Muscle of arm (tissue), 12 donors: ENCODE data around the gene APC2. TPM values are rescaled to one million over a fixed set of nuclear protein-coding genes. Genes with fewer than 3 reads are reported as not detected.
"Not testable (repeated sequence)": the region's sequence is repeated elsewhere in the genome, so short reads cannot be mapped to it uniquely, and the experiment has no call there.

ENCODE experiments used
- DNase-seq: peaks from one replicate; pipeline ENCODE4 v3.0.0-alpha.2; 2013
- polyA plus RNA-seq, 12 donors: library from polyadenylated mRNA; unstranded; fragments of 120-200 nt; gene quantifications; one replicate each; pipeline ENCODE4 v1.2.1, GENCODE V29; 2013; ENCODE audit not compliant: insufficient read length in 12 of 12

Gene APC2
- polyA plus RNA-seq, 12 donors = 0.45 to 6.1 (median 0.74) TPM; not detected in 1

- no peak for DNase-seq
These were observed 37.5 kb upstream of the APC2 start for GRCh38 chr19:1412323-1412923.

GRCh38 chr19:1412995-1413800 is 36.7 kb upstream of the APC2 start:
- DNase-seq = no peak

- DNase-seq = no peak
These were observed 33.7 kb upstream of the APC2 start for GRCh38 chr19:1416014-1416841.

DNA sequence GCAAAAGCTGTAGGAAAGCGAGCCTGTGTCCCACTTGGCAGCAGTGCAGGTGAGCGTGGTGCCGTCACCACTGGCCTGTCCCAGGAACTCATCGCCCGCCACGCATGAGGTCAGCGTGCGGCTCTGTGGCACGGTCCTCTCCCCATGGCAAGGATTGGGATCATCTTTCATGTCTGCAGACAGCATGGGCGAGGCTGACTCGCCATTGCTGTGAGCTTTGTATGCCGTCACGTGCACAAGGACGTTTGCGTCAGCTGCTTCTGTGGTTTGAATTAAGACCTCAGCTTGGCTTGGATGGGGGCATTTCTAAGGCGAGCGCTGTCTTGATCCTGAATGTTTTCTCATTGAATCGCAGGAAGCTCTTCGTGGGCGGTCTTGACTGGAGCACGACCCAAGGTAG is 32.8 kb upstream of the APC2 start:
- no peak for DNase-seq

GRCh38 chr19:1417681-1418495 is 32.0 kb upstream of the APC2 start:
- DNase-seq = no peak

DNA sequence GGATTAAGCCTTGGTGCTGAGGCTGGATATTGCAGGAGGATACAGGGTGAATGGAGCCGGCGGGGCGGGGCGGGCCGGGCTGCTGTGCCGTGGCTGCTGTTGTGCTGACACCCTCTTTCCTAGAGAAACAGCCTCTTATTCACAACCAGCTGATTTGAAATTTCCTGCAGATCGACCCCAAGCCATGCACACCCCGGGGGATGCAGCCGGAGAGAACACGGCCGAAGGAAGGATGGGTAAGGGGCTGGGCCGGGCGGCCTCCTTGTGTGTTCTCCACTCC is 31.5 kb upstream of the APC2 start:
- no peak for DNase-seq

DNA sequence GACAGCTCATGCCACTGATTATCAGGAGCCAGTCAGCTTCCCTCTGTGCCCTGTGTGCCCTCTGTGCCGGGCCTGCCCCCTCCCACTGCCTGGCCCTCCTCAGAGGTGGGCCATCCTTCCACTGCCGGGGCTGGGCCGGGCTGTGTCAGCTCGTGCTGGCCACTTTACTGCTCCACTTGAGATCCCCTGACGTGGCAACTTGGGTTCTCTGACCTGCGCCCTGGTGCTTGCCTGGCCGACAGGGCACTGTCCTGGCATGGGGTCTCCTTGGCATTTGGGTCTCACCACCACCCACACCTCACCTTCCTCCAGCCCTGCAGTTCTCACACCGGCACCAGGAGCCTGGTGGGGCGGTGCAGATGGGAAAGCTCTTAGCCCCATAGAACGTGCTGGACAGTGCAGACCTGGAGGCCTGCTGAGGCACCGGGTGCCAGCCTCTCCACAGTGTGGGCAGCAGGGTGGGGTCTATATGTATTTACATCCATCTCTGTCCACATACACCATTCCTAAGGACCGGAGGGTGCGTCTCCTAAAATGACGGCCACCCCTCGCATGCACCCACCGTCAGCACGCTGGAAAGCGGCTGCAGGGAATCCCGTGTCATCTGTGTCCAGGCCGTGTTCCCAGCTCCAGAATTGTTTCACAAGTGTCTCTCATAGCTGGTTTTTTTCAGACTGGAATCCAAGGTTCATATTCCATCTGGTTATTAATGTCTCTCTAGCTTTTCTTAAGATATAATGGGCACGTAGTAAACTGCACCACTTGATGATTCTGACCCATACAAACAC is 30.8 kb upstream of the APC2 start:
- no peak for DNase-seq

- not testable (repeated sequence) for DNase-seq
These were observed 29.8 kb upstream of the APC2 start for GRCh38 chr19:1420085-1420484.

- no peak for DNase-seq
These were observed 29.3 kb upstream of the APC2 start for GRCh38 chr19:1420590-1420989.

GRCh38 chr19:1421218-1421957 is 28.5 kb upstream of the APC2 start:
- no peak for DNase-seq

DNA sequence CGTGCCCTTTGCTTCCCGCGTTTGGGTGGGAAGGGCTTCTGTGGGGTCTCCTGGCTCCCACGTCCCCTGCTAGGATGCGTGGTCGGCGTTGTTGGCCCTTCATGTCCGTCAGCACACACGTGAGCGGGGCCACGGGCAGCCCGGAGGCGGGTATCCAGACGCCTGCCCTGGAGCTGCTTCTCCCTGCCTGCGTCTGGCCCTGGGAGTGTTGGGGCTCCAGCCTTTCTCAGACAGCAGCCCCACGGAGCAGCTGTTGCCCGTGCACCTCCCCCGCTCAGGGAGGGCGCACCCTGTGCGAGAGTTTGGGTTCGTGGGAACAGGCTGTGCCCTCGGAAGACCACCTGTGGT is 28.0 kb upstream of the APC2 start:
- no peak for DNase-seq

- no peak for DNase-seq
These were observed 27.6 kb upstream of the APC2 start for GRCh38 chr19:1422360-1422759.

DNA sequence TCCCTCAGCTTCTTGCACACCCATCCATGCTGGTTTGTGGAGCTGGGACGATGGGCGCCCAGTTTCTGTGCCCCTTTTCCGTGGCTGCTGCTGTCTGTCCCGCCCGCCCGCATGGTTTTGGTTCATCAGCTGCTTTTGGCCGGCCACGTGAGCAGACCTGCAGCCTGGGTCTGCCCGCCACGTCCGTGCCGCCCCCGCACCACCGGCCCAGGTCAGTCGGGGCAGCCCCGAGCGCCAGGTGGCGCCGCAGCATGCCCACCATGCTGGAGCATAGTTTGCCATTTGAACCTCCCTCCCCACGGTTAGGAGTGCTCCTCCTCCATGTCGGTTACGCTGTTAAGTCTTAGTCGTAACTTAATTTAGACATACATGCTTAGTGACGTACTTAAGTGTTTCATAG is 27.0 kb upstream of the APC2 start:
- no peak for DNase-seq

- DNase-seq = no peak
These were observed 26.3 kb upstream of the APC2 start for GRCh38 chr19:1423436-1424191.

GRCh38 chr19:1424192-1424955 is 25.5 kb upstream of the APC2 start:
- no peak for DNase-seq

GRCh38 chr19:1425102-1425837 is 24.7 kb upstream of the APC2 start:
- DNase-seq = no peak

GRCh38 chr19:1425902-1426301 is 24.0 kb upstream of the APC2 start:
- no peak for DNase-seq

- DNase-seq = no peak
These were observed 23.2 kb upstream of the APC2 start for GRCh38 chr19:1426736-1427135.
